ENCODE results near the gene MCM5.
"Not testable (repeated sequence)": the region's sequence is repeated elsewhere in the genome, so short reads cannot be mapped to it uniquely, and the experiment has no call there.

MCM5 gene

DNA sequence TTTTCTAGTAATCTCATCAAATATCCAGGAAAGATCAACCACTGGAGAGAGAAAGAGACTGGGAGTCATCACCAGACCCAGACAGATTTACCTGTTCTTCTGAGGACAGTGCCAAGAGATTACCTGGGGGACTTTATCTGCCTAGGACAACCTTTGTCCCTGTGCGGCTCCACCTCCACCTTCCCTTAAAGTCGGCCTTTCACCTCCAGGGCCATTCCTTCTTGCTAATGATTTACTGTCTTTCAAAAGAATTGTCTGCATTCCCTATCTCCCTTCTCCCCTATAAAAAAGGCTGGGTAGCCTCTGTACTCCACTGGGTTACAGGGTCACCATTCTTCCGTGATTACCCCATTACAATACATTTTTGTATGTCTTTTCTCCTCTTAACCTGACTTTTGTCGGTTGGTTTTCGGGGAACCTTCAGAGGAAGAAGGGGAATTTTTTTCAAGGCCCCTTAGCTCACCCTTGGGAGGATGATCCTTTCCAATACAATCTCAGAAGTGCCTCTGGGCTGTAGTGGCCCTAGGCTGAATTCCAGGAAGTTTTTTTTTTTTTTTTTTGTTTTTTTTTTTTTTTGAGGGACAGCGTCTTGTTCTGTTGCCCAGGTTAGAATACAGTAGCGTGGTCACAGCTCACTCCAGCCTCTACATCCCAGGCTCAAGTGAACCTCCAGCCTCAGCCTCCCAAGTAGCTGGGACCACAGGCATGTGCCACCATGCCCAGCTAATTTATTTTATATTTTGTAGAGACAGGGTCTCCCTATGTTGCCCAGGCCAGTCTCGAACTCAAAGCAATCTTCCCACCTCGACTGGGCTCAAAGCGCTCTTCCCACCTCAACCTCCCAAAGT is 20.6 kb upstream of the MCM5 start:
- DNase-seq (ENCODE audit: low spot score) = no peak

DNA sequence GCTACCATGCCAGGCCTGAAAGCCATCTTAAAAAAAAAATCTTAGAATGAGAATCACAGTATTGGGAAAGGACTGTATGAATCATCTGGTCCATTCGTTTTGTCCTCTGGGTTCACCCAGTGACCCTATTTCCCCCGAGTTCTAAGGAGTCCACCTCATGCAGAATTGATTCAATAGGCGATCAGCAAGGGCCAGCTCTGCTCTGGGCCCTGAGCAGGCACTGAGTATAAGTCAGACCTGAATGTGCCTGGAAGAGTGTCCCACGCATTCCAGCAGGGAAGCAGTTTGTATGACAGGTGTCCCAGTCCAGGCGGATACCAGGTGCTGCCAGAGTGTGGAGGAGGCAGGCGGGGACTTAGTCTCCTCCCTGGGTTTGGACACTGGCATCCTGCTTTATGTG is 19.9 kb upstream of the MCM5 start:
- DNase-seq (ENCODE audit: low spot score) = no peak

DNA sequence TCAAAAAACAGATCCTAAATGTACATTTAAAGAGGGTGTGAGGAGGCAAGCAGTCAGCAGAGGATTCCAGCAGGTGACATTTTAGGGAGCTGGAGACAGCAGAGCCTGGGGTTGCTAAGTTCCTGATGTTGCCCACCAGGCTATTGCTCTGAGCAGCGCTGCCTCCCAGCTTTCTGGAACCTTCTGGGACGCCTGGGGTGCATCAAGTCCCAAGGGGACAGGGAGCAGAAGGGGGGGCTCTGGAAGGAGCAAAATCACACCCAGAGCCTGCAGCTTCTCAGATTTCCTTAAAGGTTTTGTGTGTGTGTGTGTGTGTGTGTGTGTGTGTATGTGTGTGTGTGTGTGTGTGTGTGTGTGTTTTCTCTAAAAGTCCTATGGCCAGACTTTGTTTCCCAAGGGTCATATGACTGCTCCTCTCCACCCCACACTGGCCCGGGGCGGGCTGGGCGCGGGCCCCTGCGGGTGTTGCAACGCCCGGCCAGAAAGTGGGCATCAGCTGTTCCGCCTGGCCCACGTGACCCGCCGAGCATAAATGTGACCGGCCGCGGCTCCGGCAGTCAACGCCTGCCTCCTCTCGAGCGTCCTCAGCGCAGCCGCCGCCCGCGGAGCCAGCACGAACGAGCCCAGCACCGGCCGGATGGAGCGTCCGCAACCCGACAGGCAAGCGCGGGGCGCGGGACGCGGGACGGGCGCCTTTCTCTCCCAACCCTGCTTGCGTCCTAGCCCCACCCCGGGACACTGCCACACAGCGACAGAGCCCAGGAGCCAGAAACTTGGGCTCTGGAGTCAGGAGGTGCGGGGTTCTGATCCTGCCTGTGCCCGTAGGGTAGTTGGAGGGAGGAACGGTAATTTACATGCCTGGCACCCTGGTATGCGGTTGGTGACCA is 19.2 kb upstream of the MCM5 start, which contains the start of gene HMOX1:
Gene HMOX1 (plus strand): TSS at position 560 of the 887 bp plus-strand sequence. CDS start 78 bp downstream, at position 638.
- peak; percentile 69 for DNase-seq (ENCODE audit: low spot score)

DNA sequence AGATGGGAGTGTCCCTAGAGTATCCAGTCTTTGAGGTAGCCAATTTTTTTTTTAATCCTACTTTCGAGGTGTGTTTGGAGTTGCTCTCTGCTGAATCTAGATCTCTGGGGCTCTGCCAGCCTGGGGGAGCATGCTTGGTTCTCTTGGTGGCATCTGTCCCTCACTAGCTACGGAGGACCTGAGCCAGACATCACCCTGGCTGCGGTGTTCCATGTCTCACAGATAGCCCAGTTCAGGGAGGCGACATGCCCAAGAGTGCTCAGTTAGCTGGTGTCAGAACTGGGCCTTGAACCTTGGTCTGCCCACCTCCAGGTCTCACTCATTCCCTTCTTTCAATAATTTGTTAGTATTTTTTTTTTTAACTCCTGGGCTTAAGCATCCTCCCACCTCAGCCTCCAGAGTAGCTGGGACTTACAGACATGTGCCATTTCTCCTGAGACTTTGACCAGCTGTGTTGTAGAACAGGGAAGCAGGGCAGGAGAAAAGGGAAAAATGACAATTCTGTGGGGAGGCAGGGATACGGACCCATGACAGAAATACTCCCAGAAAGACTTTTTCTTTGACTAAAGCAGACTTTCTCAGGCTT is 18.4 kb upstream of the MCM5 start:
- DNase-seq (ENCODE audit: low spot score) = no peak

GRCh38 chr22:35383679-35384071 is 16.3 kb upstream of the MCM5 start:
- DNase-seq (ENCODE audit: low spot score) = no peak

DNA sequence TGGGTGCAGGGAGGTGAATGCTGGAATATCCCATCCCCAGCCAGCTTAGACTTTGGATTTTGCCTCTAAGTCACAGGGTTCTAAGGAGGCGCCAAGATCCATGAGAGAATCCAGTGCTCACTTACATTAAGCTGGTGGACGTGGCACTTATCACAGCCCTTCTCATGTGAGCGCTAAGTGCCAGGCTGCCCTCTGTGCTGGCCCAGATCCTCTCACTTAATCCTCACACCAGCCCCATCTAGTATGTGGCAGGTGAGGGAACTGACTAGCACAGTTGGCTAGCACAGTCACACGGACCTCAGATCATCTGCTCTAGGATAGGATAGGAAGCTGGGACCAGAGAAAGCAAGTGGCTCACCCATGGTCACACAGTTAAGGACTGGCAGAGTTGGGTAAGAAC is 15.4 kb upstream of the MCM5 start:
- DNase-seq (ENCODE audit: low spot score) = no peak

DNA sequence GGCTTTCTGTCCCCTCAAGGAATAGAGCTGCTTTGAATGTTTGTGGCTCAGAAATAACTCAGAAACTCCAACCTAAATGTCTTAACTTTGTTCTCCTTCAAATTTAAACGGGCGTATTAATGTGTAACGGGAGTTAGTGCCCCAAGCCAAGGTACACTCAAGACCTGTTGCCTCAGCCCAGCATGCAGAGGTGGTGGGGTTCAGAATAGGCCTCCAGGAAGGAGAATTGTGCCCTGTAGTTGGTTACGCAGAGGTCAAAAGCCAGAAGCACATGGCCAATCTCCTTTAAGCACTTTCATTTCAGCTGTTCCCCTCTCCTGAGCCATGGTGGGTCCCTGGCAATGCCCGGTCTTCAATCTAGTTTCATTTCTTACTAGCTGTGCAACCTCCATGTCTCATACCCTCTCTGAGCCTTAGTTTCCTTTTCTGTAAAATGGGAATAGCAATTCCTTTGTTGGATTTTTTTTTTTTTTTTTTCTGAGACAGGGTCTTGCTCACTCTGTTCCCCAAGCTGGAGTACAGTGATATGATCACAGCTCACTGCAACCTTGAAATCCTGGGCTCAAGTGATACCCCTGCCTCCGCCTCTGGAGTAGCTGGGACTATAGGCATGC is 14.9 kb upstream of the MCM5 start:
- DNase-seq (ENCODE audit: low spot score) = no peak

DNA sequence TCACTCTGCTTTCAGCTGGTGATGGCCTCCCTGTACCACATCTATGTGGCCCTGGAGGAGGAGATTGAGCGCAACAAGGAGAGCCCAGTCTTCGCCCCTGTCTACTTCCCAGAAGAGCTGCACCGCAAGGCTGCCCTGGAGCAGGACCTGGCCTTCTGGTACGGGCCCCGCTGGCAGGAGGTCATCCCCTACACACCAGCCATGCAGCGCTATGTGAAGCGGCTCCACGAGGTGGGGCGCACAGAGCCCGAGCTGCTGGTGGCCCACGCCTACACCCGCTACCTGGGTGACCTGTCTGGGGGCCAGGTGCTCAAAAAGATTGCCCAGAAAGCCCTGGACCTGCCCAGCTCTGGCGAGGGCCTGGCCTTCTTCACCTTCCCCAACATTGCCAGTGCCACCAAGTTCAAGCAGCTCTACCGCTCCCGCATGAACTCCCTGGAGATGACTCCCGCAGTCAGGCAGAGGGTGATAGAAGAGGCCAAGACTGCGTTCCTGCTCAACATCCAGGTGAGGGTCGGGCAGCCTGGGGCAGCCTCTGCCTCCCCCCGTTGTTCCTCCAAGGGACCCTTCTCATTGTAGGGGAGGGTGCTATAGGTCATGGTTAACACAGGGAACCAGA is 13.2 kb upstream of the MCM5 start:
- no peak for DNase-seq (ENCODE audit: low spot score)

- no peak for DNase-seq (ENCODE audit: low spot score)
Measured at GRCh38 chr22:35390933-35391332, 9.0 kb upstream of the MCM5 start.

GRCh38 chr22:35392357-35392756 is 7.6 kb upstream of the MCM5 start:
- no peak for DNase-seq (ENCODE audit: low spot score)

- no peak for DNase-seq (ENCODE audit: low spot score)
Measured at GRCh38 chr22:35393116-35394010, 6.6 kb upstream of the MCM5 start.

- no peak for DNase-seq (ENCODE audit: low spot score)
Measured at GRCh38 chr22:35394011-35394312, 6.0 kb upstream of the MCM5 start.

GRCh38 chr22:35394810-35395563 is 5.0 kb upstream of the MCM5 start:
- no peak for DNase-seq (ENCODE audit: low spot score)

DNA sequence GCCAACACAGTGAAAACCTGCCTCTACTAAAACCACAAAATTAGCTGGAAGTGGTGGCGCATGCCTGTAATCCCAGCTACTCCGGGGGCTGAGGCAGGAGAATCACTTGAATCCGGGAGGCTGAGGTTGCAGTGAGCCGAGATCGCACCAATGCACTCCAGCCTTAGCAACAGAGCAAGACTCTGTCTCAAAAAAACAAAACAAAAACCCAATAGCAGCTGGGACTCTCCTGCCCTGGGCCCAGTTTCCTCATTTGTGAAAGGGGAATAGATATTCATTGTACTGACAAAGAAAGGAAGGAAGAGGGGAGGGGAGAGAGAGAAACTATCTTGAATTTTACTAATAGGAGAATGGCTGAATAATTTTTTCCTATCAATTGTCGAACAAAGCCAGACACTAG is 3.3 kb upstream of the MCM5 start:
- DNase-seq (ENCODE audit: low spot score) = not testable (repeated sequence)

DNA sequence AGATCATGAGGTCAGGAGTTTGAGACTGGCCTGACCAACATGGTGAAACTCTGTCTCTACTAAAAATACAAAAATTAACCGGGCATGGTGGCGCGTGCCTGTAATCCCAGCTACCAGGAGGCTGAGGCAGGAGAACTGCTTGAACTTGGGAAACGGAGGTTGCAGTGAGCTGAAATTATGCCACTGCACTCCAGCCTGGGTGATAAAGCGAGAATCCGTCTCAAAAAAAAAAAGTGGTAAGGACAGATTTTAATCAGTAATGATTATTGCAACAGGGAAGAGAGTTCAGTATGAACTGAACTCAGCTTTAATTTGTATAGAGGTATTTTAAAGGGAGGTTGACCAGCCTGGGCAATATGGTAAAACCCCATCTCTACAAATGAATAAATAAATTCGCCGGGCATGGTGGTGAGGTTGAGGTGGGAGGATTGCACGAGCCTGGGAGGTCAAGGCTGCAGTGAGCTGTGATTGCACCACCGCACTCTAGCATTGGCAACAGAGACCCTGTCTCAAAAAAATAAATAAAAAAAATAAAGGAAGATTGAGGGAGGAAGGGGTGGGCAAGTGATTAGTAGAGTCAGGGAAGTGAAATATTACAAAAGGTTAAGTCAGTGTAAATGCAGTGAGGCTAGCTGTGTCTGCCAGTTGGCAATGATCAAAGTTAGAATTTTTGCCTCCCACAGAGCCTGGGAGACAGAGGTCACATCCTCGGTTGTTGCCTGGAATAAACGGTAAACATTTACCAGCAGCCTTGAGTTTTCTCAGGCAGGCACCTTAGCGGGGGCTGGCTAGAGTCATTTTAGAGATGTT is 2.6 kb upstream of the MCM5 start:
- DNase-seq (ENCODE audit: low spot score) = no peak

DNA sequence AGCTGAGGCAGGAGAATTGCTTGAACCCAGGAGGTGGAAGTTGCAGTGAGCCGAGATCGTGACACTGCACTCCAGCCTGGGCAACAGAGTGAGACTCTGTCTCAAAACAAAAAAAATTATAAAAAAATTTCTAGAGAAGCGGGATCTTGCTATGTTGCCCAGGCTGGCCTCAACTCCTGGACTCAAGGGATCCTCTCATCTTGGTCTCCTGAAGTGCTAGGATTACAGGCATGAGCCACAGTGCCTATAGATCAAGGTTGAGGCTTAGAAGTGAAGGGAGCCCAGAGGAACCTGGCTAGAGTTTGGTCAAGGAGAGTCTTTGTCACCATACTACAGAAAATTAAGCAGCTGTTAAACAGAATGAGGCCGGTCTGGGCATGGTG is 1.4 kb upstream of the MCM5 start:
- no peak for DNase-seq (ENCODE audit: low spot score)

DNA sequence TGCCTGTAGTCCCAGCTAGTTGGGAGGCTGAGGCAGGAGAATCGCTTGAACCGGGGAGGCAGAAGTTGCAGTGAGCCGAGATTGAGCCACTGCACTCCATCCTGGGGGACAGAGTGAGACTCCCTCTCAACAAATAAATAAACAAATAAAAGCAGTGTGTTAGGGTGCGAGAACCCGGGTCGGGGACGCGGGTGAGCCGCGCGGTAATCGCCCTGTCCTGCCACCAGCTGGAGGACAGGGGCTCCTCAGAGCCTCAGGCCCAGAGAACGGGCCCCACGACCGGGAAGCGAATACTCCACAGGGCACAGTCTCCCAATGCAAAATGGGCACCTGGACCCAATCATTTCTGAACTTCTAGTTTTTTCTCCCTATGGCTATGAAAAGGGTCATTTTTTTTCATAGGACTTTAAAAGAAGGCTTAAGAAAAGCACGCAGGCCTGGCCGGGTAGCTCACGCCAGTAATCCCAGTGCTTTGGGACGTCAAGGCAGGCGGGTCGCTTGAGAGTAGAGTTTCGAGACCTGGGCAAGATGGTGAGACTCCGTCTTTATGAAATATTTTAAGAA is 744 bp upstream of the MCM5 start:
- DNase-seq (ENCODE audit: low spot score) = no peak

DNA sequence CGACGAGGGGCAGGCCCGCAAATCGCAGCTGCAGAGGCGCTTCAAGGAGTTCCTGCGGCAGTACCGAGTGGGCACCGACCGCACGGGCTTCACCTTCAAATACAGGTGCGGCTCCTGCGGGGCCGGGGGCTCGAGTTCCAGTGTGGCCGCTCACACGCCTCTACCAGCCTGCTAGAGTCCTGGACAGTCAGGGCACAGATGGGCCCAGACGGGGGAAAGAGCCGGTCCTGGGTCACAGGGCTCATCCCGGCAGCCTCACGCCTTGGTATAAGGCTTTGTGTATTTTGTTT is 506 bp downstream of the MCM5 start:
- no peak for DNase-seq (ENCODE audit: low spot score)

DNA sequence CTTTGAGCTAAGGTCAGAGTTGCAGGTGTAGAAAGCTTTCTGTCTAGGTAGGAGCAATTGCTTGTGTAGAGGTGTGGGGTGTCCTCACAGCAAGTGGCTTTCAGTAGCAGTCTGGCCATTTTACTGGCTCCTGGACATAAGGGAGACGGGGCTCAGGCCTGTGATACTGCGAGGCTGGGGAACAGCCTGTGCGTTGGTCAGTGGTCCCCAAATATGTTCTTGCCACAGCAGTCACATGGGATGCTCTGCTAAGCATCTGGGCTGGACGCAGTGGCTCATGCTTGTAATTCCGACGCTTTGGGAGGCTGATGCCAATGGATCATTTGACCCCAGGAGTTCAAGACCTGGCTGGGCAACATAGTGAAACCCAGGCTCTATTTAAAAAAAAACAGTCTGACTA is 1.9 kb downstream of the MCM5 start:
- no peak for DNase-seq (ENCODE audit: low spot score)

Data from hematopoietic multipotent progenitor cell treated with erythropoietin and hydrocortisone succinate and interleukin-3 and kit ligand, for 15 days (in vitro differentiated cells).